Activated gamma-delta T cell (primary cell): Measurements from ENCODE around the gene PIEZO1.
A peak's percentile ranks its signal among the peaks of the same experiment; 100 is the strongest.

Source experiments
- DNase-seq: peaks from one replicate; lab custom pipeline; 2025; lab: John Stamatoyannopoulos, UW

Gene PIEZO1

DNA sequence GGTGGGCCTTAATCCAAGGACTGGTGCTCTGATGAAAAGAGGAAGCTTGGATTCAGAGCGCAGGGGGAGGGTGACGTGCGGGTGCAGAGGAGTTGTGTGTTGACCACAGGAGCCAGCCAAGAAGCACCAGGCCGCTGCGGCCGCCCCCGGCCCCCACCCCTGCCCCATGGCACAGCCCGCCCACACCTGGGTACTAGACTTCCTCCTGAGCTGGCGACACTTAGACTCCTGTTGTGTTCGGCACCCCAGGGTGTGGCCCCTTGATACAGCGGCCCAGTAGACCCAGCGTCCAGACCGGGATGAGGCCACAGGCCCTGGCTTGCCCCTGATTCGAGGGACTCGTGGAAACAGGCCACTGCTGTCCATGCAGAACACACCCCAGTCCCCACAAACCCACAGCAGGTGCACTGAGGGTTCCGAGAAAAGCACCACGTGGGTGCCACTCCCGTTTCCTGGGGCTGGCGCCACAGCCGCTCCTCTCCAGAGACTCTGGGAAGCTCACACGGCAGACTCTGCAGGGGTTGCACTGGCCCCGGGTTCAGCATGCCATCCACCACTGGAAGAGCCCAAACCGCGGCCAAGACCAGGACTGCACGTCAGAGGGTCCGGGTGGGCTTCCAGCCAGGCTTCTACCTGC is 93.0 kb downstream of the PIEZO1 start:
- no peak for DNase-seq

DNA sequence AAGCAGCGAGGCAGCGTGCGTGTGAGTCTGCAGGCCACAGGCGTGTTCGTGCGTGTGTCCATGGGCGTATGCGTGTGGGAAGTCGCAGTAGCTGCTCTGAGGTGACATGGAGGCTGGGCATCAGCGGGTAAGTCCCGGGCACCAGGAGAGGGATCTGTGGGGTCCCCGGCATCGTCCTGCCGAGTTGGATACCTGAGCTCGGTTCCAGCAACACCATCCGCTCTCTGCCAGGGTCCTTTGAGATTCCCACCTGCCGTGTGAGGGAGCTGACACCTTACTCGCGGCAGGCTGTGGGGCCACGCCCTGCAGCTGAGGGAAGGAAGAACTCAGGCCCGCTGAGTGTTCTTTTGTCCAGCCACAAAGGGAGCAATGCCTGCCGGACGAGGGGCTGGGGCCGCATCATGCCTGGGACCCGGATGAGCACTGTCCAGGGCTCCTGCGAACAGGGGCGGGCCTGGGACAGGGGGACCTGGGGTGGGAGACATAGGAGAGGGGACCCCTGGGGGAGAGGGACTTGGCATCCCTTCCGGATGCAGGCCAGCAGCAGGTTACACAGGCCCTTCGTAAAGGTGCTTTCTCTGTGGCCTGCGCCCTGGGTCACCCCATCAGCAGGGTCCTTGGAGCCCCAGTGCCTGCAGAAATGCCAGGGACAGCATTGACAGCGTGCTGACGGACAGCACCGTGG is 93.7 kb downstream of the PIEZO1 start:
- no peak for DNase-seq

DNA sequence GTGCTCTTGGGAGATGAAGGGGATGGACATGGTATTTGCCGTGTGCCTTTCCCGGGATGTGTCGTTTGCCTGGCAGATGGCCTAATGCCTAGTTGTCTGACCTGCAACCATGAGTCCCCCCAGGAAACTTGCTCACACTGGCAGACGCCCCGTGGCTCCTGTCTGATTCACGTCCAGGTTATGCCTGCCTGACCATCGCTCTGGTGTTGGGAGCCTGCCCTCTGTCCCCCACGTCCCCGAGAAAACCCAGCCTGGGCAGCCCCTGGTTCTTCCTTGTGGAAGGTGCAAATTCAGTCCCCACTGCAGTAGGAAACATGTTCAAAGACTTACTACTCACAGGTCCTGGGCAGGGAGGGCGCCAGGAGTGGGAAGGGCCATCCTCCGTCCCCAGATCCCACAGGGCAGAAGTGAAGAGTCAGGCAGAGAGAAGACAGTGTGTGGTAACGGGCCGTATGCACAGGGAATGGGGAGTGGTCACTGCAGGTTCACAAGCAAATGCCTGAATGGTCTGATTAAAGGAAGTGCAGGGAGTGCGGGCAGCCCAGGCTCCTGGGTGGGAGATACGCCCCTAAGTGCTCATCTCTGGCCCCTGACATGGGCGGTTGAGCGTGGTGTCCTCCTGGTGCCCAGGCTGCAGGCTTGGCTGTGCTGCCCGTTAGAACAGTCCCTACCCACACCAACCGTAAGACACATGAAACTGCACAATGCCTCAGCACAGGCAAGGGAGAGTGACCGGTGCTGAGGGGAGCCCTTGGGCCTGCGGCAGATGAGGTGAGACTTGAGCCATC is 94.5 kb downstream of the PIEZO1 start:
- DNase-seq = no peak

DNA sequence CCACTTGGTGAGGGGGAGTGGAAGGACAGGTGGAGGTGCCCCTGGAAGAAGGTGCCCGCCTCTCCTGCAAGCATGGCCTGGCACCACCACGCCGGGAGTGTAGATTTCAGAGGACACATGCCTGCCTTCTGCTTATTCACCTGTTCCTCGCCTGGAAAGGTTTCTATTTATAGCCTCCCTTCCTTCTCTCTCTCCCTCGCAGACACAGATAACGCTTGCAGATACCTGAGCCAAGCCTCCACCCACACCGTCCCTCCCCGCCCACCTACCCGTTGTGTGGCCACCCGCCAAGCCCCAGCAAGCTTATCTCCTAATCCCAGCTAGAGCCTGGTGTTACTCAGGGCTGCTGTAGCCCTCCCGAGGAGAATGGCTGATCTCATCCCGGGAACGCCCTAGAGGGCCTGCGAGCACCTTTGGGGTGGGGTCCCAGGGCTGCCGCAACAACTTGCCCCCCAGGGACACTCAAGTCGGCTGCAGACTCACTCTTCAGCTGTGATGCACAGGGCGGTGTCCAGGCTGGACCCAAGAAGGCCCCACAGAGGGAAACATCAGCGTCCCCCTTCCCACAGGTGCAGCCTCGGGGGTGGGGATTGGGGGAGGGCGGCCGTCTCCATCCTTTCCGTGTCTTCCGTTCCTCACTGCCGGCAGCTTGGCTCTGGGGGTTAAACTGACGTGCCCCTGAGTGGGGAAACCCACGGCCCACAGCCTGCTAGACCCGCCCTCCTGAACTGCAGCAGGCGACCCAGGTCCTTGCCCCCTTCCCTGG is 96.8 kb downstream of the PIEZO1 start:
- no peak for DNase-seq

DNA sequence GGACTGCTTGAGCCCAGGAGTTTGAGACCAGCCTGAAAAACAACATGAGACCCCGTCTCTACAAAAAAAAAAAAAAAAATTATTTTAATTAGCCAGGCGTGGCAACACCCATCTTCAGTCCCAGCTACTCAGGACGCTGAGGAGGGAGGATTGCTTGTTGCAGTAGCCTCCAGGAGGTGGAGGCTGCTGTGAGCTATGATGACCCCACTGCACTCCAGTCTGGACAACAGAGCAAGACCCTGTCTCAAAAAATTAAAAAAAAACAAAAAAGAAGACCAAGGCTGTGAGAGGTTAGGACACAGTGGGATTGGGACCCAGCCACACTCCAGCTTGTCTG is 97.4 kb downstream of the PIEZO1 start:
- DNase-seq = no peak

DNA sequence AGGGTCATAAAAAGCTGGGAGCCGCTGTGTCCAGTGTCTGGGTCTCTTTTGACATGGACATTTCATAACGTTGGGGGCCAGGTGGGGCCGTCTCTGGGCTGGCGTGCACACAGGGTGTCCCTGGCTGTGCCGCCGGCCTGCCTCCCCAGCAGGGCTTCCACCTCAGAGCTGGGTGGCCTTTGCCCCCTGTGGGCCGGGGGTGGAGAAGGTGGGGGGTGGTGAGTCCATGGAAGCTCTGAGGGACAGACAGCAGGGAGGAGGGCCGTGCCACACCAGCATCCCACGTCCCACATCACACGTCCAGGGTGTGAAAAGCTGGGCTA is 97.8 kb downstream of the PIEZO1 start:
- DNase-seq = no peak

DNA sequence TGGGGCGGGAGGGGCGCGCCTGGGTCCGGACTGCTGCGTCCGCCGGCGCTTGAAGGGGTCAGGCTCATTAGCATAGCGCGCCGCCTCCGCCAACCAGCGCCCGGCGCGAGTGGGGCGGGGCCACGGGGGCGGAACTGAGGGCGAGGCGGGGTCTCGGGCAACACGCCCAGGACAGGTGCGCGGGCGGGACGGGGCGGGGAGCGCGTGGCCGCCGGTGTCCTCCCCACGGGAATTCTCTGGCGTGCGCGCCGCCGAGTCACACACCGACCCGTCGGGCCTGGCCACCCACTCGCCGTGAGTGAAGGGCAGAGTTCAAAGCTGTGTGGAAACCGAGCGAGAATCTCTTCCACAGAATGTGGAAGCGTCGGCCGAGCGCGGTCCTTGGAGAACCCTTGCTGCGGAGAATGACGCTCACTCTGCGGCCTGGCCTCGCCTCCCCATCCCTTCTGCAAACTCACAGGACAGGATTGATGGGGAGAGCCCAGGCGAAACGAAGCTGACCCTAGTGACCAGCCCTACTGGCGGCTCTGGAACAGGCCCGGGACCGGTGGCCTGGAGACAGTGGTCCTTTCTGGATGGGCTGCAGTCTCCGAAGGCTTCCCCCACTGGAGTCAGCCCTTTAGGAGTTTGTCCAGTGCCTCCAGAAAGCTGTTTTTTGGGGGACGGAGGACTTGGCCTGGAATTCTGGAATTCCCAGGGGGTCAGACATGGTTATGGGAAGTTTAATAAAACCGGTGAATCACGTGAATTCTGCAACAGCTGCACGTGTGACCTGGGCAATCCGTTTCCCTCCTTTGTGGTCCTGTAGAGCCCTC is 98.4 kb downstream of the PIEZO1 start, which contains the start of gene SNAI3:
SNAI3 (minus strand) TSS at position 69 of the 815 bp plus-strand sequence. CDS start 101 bp downstream, outside the sequence.
- DNase-seq = peak; percentile 81

DNA sequence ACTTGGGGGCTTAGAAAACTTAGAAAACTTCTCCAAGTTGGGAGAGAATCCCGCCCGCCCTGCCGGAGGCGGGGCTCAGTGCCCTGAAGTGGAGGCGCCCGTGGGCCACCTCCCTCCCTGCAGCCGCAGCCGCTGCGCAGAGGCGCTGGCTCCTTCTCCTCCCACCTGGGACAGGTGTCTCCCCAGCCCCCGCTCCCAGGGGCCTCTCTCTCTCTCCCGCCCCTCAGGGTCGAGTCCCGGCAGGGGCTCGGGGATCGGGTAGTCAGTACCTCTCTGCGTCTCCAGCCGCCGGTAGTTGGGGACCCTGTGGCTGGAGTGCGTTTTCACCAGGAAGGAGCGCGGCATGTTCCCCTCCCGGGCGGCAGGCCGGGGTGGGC is 99.0 kb downstream of the PIEZO1 start:
- DNase-seq = no peak

DNA sequence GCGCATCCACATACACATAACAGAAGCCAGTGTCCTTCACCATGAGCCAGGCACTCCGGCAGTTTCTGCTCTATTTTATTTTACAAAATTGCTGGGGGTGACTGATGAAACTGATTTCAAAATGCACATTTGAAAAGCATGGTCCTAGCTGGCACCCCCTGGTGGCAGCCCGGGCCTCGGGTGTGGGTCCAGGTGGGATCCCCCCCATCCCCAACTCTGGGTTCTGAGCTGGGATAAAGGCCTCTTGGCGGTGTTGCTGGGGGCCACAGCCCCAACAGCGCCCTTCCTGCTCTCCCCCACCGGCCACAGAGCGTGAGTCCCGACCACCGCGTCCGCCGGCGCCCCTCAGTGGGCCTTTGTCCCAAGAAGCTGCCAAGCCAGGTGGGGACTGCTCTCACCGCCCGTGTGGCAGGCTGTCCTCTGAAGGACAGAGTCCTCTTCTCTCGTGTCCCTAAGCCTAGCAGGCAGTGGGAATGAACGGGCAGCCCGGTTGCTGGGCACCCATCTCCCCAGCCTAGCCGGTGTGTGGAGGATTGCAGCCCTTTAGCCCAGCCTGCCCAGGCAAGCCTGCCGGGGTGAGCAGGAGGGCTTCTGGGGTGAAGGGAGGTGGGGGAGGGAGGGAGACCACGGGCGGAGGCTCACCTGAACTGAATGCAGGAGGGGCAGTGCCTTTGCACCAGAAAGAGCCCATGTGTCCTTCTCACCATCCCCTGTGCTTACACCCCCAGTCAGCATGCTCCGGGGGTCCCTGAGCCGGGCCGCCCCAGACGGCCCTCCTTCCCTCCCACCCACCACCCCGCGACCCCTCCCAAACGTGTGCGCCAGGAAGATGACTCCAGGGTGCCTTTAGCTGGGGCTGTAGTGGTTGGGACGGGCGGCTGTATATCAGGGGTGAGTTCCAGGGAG is 99.6 kb downstream of the PIEZO1 start:
- DNase-seq = no peak

DNA sequence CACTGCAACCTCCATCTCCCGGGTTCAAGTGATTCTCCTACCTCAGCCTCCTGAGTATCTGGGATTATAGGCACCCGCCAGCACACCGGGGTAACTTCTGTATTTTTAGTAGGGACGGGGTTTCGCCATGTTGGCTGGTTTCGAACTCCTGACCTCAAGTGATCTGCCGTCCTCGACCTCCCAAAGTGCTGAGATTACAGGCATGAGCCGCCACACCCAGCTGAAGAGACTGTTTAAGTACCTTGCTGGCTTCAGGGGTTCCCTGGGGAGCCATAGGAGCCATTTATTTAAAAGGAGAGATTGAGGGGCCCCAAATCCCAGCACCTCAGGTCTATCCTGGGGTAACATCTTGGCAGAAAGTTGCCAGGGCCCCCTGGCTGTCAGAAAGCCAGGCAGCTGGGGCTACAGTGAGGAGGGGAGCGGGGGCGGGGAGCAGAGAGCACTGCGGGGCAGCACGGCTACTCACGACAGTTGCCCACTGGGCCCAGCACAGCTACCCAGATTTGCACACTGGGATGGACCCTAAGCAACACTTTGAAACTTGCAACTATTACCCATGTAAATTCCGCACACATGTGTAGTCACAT is 100.4 kb downstream of the PIEZO1 start:
- DNase-seq = no peak

DNA sequence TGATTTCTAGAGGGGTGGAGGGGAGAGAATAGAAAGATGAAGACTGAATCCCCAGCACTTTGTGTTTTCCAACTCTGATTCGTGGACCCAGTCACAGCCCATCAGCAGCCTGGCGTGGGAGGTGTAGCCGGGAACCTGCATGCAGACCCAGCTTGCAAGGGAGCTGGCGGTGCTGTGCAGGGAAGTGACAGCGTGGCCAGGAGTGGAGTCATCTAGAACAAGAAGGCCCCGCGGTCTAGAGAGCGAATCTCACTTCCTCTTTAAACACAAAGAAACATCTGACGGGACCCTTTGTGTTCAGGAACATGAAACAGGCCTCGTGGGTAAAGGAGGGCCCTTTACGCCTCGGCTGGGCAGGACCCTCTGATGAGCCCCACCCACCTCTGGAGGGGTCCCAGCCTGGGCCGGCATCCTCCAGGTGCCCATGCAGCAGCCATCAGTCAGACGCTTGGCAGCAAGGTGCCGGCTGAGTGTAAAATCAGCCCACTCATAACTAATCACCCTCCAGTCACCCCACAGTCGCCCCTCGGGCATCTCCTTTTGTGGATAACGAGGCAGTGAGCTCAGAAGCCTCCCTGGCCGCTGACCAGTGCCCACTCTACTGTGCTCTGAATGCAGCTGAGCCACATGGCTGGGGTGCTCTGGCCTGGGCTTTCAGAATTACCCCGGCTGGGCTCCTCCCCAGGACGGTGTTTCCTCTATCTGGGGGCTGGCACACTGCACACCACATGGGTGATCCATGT is 103.1 kb downstream of the PIEZO1 start:
- no peak for DNase-seq

DNA sequence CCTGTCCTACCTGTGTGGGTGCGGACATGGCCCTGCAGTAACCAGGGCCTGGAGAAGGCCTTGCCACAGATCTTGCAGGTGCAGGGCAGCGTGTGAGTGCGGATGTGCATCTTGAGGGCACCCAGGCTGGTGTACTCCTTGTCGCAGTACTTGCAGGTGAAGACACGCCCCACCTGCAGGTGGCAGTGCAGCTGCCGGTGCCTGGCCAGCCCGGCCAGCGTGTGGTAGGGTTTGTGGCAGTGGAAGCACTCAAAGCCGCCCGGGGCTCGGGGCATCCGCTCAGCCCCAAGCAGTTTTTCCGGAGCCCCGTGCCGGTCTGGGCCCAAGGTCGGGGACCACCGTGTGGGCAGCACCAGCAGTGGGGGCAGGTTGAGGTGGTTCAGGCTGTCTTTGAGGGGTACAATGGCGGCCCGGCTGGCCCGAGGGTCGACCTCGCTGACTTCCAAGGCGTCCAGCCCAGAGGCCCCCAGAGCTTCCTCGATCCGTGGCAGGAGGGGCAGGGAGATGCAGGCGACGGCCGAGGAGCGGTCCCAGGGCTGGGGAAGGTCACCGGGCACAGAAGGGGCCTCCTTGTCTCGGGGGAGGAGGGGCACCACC is 103.8 kb downstream of the PIEZO1 start:
- DNase-seq = no peak

DNA sequence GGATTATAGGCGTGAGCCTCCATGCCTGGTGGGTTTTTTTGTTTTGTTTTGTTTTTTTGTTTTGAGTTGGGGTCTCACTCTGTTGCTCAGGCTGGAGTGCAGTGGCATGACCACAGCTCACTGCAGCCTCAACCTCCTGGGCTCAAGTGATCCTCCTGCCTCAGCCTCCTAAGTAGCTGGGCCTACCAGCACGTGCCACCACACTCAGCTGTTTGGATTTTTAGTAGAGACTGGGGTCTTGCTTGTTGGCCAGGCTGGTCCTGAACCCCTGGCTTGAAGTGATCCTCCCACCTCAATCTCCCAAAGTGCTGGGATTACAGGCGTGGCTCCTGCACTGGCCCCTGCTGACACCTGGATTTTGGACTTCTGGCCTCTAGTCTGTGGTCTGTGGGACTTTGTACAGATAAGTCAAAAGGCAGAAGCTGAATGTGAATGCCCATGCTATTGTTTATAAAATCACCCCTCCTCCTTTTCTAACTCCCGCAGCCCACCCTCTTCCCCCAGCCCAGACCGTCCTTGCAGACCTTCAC is 104.4 kb downstream of the PIEZO1 start:
- DNase-seq = no peak

DNA sequence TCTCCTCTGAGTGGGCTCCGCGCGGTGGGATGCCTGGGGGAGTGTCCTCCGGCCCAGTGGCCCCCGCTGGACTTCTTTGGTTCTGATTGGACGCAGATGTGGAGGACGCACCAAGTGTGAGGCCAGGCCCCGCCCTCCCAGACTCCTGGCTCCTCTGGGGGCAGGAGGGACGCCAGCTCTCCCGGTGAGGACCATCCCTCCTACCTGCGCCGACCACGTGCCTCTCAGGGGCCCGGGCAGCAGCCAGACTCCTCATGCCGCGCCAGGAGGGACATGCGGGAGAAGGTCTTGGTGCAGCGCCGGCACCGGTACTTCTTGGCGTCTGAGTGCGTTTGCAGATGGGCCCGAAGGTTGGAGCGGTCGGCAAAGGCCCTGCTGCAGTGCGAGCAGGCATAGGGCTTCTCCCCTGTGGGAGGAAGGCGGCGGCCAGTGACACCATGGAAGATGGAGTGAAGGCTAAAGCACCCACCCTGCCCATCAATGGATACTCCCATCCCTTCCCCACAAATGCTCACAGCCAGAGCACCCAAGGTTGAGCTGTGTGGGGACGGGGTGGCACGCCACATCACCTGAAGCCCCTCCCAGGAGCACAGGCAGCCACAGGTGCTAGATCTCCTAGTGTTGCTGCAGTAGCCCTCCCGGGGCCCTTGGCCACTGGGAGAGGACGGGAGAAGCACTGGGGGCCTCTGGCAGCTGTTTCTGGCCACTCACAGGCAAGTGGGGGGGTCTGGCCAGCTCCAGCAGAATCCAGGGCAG is 106.6 kb downstream of the PIEZO1 start:
- no peak for DNase-seq

DNA sequence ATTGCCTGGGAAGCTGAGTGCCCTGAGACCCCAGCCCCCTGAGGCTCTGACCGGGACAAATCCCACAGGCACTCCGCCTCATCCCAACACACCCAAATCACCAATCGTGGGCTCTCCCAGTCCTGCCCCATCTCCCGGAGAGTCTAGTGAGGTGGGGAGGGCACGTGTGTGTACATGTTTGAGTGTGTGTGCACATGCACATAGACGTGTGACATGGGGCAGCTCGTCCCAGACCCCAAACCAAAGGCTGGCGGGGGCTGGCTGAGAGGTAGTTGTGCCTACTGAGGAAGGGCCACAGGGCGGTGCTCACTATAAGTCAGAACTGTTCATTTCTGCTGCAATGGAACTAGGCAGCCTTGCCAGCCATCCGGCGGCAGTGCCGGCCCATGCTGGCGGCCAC is 107.3 kb downstream of the PIEZO1 start:
- DNase-seq = no peak

DNA sequence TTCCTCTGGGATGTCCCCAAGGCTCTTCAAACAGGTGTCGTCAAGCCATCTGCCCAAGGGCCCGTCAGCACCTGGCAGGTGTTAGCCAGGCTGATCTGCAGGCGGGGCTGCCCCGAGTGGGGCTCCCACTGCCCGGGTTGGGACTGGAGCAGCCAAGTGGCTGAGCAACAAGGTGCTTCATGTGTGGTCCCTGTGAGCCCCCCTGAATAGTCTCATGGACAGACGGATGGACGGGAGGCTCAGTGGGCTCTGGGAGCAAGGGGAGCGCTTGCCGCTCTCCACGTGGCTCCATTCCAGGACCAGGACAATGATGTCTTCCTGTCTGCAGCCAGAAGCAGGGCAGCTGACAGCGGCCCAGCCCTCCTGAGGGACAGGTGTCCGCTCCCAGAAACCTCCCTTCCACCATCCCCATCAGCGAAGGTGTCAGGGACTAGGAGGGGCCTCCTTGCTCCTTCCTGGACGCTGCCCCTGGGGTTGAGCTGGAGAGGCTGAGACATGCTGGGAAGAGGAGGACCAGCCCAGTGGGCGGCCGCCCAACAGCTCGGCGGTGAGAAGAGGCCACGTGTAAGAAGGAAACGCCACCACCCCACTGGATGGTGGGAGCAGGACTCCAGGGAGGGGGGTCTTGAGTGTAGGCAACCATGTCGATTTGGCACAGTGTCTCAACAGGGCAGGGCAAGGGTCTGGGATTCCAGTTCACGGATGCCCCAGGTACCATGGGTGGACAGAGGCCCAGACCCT is 108.3 kb downstream of the PIEZO1 start:
- no peak for DNase-seq

DNA sequence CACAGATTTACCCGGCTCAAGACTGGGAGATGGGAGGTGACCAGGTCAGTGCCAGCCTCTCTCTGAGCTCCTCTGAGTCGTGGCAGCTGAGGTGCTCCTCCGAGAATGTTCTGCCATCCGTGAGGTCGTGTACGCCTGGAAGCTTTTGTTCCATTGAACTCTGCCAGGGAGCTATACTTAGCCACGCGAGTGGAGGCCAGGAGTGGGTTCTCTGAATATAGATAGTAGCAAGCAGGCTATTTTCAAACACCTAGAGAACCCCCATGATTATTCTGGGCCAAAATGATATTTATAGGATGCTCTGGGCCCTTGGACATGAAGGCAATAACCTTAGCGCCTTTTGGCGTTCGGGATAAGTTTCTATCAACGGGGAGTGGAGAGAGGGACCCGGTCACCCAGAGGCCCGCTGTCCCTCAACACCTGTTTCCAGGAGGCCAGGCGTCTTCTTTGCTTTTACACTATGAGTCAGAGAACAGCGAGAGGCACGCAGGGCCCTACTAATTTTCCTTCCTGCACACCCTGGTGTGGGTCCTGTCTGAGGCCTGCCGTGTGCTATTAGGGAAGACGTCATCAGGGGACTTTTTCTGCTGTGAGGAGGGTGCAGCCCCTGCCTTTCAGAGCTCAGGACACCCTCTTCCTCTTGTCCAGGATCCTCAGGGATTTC is 111.2 kb downstream of the PIEZO1 start:
- no peak for DNase-seq
